HG03103 (cell line): ENCODE data around the gene CELSR1.

Experiments used
- ATAC-seq: cut with Tn5 transposase; IDR thresholded peaks from one replicate; pipeline ENCODE4 v1.9.1; 2021; ENCODE audit warnings: low read depth; ENCODE audit not compliant: unreplicated experiment

Gene CELSR1

DNA sequence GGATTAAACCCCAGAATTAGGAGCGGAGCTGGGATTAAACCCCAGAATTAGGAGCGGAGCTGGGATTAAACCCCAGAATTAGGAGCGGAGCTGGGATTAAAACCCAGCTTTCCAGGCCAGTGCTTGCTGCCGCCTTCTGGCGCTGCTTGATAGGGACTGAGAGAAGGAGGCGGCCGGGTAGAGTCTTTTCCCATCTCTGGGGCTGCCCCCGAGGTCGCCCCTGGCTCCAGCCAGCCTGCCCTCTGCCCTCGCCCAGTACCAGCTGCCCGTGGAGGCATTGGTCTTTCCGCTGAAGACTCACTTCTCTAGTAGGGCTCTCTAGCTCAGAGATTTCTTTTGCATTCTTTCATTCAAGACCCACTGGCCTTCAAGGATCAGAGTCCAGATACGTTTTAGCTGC lies 196.7 kb downstream of the CELSR1 start:
- ATAC-seq: no peak

DNA sequence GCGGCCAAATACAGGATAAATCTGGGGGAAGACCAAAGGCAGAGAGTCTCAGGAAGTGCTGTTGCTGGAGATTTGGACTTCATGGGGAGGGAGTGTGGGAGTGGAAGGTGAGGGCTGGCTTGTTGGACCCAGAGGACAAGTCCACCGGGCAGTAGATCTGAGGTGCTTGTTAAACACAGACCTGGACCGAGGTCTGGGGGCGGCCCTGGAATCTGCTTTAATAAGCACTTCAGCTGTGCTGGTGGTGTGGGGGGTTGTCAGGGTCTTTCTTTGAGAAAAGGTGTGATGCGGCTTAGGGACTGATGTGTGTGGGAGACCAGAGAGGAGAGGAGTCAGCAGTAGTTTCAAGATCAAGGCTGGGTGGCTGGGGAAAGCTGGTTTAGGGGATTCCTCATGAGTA lies 197.5 kb downstream of the CELSR1 start:
- ATAC-seq: no peak

DNA sequence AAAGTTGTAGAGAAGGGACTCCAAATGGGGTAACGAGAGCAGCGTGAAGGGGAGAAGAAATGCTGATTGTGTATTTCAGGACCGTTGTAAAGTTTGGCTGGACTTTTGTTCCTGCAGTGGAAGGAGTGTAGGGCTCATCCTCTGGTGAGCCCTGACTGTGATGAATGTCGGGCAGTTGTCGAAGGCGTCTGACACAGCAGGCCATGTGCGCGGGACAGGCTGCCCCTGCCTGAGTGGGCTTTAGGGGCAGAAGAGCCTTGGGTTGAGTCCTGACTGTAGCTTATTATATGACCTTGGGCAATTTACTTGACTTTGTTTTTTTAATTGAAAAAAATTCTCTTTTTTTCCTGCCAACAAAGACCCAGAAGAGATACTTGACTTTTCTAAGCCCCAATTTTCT lies 198.8 kb downstream of the CELSR1 start:
- ATAC-seq: no peak

DNA sequence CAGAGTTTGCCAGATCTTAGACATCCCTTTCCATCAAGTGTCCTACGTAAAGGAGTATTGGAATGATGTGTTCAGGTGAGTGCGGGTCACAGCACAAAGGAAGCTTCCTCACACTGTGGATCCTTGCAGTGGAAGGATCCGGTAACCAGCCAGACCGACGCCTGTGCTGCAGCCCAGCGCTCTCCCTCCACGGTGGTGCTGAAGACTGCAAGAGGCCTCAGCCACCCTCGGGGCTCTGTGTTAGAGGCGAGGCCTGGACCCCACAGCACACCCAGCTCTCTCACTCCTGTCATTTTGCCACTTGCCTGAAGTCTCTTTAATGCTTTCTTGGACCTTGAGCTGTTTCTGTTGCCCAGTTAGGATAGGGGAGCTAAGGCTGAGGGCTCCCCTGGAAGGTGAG lies 199.6 kb downstream of the CELSR1 start:
- ATAC-seq: no peak

DNA sequence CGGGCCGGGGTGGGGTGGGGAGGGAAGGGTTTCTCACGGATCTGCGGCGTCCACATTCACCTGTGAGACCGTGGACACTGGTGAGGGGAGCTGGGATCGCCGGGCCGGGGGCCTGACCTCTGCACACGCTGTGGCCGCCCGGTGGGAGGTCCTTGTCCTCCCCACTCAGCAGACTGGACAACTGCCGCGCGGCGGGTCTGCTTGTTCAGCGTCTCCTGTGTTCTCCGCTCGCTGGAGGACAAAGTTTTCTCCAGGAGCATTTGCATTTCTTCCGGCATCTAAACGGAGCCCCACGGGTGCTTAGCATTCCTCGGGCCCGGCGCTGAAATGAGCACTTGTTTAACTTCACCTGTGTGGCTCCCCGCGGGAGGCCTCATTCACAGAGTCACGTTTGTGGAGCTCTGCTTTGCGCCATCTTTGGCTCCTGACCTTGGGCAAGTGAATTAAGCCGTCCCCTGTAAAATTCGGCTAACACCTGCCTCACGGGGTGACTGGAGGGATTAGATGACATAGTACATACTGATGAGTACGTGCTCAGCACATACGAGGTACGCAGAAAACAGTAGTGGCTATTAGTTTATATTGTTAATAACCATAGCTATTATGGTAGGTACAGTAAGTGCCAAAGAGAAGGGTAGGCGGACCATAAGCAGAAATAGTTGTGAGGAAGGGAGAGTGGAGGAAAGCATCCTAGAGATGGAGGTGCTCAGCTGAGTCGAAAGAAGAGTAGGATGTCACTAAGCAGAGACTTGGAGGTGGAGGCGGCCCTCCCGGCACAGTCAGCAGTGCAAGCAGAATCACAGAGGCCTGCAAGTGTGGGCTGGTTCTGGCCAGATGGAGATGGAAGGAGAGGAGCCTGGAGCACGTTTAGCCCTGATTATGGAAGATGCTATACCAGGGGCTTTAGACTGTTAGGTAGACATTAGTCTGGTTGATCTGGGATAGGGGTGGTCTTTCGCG lies 201.0 kb downstream of the CELSR1 start:
- ATAC-seq: no peak

DNA sequence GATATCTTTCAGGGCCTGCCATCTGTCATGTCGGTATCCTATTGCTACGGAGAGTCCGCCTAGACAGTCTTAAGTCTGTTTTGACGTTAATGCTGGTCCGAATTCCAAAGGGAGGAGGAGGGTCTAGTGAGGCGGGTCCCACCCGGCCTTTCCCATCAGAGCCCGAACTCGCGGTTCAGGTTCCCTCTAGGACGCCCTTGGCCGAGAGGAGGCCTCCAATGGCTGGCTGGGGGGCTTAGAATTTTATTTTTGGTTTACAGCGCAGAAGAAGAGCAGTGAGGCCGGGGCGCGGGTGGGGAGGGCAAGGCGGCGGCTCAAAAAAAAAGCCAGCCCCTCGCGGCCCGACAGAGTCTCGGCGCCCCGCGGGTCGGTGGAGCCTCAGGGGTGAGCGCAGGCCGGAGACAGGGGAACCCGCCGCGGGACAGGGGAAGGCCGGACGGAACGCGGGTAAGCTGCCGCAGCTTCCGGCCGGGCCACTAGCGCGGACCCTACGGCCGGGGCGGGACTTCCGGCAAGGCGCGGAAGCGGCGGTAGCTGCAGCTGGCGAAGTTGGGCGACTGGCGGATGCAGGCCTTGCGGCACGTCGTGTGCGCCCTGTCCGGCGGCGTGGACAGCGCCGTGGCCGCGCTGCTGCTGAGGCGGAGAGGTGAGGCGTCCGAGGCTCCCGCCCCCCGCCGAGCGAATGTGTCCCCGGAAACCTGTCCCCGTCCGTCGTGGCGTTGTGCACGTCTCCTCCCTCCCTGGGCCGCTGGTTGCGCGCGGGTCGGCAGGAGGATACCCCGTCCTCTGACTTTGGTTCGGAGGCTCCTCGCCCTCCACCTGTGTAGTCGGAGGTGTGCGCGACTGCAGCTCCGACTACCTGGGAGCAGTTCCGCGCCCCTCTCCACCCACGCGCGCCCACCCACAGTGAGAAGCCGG lies 202.0 kb downstream of the CELSR1 start, which contains the start of gene TRMU:
TRMU (plus strand) TSS at position 514 of the 918 bp plus-strand sequence; CDS start at position 565, 51 bp downstream.
- ATAC-seq: peak; percentile 77

DNA sequence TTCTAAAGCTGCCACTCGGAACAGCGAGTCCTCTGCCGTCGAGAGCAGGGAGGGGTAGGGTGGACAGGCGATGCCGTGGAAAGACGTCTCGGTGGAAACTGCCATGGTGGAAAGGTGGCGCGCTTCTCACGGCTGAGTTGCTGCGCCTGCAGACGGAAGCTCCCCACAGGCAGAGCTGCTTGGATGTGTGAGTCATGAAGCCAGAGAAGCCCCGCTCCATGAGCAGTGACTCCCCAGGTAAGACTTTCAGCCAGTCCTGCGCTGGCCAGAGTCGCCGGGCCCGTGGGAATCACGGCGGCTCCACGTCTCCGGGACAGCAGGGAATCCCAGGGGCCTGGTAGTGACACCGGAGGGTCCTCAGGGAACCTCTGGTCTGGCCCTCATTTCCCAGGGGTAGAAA lies 205.9 kb downstream of the CELSR1 start:
- ATAC-seq: no peak

DNA sequence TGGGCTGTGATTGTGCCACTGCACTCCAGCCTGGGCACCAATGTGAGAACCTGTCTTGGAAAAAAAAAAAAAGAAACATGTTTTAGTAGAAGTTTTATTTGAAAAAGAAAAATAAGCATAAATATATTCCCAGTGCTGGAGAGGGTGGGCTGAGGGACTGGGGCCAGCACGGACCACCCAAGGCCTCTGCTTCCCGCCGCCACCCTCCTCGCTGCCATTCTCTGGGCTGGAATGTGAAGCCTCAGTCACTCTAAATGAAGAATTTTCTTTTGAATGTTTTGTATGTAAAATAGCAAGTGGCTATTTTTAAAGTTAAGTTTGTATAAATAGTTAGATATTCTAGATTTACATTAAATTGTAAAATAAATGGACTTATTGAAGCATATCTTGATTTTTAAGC lies 207.0 kb downstream of the CELSR1 start:
- no peak for ATAC-seq

DNA sequence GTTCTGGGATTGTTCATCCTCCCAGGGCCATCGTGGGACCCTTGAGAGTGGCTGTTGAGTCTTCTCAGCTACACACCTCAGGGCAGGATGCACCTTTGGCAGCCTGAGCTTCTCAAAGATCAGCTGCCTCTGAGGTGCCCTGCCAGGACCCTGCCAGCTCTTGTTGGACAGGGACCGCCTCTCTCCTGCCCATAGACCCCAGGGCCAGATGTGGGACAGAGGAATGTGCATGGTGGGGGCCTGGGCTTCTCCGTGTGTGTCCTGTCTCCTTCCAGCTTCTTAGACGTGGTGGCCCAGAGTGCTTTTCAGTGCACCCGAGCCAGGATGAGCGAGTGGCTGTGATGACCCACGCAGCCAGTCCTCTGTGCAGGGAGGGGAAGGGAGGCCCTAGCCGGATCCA lies 207.8 kb downstream of the CELSR1 start:
- no peak for ATAC-seq

DNA sequence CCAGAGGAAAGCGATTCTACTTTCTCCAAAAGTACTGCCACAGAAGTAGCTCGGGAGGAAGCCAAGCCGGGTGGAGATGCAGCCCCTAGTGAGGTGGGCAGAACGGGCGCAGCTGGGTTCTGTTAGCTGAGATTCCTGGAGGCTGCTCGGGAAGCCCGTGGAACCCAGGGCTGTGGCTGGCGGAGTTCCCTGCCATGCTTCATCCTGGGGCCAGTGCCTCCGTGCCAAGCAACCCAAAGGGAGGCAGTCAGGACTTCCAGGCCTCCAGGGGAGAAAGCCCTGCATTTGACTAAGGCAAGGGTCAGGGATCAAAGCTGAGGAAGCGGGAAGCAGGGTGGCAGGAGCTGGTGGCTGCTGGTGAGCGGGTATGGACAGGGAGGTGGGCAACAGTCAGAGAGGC lies 208.6 kb downstream of the CELSR1 start:
- no peak for ATAC-seq

DNA sequence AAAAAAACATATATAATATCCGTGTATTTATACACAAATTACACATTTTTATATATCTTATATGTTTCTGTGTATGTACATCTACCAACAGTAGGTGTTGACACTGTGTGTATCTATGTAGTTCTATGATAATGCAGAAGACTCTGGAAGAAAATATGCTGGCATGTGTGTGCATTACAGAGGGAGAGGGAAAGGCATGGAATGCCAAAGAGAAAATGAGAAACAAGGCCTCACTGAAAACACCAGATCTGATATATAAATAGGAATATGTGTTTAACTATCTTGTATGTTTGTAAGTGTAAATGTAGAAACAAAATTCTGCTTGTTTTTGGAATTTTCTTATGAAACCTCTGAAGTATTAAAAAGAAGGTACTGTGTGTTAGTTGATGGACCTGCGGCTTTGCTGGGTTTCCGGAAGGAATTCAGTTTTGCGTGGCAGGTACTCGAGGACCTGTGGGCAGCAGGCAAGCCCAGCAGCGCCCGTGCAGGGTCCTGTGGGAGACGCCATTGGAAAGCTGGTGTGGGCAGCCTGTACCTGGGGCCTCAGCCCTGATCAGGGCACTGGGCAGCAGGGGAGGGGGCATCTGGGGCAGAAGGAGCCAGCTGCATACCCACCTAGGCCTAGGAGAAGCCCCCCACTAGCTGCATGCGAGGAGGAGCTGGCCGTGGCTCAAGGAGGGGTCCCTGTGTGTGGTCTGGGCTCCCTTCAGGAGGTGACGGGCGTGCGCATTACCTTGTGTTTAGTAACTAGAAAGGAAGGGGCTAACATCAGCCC lies 209.5 kb downstream of the CELSR1 start:
- no peak for ATAC-seq

DNA sequence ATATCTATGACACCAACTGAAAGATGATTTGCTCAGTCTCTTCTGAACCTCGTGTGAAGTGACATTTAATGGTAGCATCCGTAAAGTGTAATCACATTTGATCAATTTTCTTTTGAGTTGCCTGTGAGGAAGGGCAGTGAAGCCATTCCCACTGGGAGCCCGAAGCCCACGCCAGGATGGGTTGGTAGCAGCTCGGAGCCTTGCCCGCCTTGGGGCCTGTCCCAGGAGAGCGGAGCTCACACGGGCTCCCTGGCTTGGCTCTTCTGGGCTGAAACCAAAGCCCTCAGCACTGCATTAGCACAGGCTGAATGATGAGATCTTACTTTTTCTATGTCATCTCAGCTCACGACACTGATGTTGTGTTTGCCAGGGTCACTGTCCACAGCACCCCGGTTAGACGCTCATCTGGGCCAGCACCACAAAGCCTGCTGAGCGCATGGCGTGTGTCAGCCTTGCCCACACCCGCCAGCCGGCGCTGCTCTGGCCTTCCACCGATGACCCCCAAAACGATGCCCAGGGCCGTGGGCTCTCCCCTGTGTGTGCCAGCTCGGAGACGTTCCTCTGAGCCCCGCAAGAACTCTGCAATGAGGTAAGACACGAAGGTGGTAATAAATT lies 211.2 kb downstream of the CELSR1 start:
- no peak for ATAC-seq

DNA sequence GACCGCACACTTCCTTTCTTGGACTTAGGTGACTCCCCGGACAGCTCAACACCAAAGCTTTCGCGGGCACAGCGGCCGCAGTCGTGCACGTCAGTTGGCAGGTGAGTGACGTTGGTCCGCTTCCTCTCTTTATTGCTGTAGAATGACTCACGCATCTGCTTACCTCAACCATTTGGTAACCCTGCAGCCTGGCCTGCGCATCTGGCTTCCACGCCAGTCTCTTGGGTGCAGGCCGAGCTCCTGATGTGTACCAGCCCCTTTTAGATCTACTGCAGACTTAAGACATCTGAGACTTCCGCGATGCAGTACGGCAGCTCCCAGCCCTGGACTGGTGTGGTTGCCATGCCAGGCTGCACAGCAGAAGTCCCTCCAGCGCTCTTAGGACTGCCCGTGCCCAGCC lies 214.3 kb downstream of the CELSR1 start:
- no peak for ATAC-seq

DNA sequence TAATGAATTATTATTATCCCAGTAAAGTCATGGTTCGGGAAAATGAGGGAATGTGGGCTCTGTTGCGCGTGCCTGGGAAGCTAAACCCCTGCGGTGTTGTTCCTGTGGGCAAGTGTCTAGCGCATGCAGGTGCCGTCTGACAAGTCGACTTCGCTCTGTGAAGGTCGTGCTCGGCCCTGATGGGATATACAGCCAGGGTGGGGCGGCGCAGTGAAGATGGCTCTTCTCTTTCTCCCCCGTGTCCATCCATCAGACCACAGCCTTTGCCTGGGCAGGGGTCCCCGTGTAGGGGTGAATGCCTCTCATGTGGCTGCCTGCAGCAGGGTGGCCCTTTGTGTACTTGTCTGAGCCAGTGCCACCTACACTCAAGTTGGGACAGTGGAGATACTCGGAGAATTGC lies 214.7 kb downstream of the CELSR1 start:
- ATAC-seq: no peak

DNA sequence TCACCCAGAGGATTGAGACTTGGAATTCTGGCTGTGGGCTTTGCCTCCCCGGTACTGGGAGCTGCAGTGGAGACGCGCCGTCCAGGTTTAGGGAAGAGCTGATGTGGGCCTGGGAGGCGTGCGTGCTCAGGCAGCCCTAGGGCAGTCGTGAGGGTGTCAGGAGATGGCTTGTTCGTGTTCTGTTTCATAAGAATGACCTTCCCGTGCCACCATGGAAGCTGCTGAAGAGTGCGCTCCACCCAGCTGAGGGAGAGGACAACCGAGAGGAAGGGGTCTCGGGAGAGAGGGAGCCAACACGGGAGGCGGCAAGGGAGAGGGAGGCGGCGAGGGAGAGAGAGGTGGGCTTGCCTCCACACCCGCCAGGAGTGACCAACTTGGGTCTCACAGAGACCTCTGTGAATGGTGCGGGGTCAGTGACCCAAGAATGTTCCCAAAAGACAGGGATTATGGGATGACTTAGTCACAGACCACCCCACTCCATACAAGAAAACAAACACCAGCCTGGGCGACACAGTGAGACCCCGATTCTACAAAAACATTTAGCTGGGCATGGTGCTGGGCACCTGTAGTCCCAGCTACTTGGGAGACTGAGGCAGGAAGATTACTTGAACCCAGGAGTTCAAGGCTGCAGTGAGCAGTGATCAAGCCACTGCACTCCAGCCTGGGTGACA lies 216.6 kb downstream of the CELSR1 start:
- no peak for ATAC-seq

DNA sequence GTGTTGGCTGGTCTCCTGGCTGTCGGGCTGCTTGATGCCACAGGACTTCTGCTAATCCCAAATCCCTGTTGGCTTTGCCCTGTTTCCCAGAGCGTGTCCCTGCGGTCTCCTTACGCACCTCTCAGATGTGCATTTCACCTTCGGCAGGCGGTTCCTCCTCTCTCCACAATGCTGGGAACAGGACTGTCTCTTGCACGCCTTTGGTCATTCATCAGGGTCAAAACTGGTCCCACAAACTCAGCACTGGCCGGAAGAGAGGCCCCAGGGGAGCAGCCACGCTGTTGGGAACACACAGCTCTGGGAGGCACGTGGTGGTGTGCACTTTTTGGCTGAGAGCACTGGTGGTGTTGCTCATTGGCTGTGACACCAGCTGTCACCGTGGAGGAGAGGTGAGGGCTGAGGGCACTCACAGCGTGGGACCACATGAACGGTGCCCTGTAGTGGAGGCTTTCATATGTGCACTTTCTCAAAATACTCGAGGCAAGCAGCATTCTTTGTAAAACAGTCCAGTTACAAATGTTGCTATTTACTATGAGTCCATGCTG lies 217.2 kb downstream of the CELSR1 start:
- no peak for ATAC-seq

DNA sequence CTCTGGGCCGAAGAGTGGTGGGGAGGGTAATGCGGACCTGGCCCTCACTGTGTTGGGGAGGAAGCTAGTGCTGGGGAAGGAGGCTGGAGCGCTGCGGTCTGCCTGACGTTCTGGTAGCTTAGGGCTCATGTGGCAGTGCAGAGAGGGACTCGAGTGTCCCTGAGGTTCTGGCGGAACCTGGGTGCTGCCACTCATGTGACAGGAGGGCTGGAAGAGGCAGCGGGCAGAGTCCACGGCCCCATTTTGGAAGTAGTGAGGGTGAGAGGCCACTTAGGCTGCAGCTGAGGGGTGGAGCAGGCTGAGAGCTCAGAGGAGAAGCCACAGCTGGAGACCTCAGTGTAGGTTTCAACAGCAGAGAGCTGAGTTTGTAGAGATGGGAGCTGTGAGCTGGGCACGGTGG lies 218.1 kb downstream of the CELSR1 start:
- ATAC-seq: no peak

DNA sequence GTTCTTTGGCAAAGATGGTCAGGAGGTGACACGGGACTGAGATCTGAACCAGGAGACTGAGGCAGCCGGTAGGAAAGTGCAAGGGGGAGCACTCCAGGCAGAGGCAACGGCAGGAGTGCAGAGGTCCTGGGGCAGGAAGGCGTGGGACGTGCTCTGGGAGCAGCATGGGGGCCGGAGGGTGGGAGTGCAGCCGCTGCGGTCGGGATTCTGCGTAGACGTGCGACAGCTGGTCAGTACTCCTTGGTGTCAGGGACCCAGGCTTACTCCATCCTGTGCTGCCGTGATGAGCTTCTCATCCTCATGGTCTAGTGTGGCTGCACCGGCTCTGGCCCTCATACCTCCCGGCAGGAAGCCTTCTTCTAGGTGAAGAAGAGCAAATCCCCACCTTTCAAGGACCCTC lies 218.8 kb downstream of the CELSR1 start:
- no peak for ATAC-seq

DNA sequence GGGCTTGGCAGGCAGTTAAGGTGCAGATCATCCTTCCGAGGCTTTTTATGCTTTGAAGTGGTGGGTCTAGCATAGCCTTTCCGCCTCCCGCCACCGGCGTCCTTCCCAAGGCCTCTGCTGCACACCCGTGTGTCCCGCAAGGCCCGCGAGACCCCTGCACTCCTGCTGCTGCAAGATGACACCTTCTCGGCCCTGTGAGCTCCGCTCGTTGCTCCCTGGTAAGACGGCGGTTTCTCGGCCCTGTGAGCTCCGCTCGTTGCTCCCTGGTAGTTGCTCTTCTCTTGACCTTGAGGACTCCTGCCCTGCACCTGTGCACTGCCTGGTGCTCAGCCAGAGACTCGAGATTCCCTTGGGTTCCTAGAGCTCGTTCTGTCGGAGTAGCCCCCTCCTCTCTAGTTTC lies 219.8 kb downstream of the CELSR1 start:
- ATAC-seq: no peak
